K562 (cell line): ENCODE data around the gene MMP11. TPM values are rescaled to one million over a fixed set of nuclear protein-coding genes. Genes with fewer than 3 reads are reported as not detected.
A peak's percentile ranks its signal among the peaks of the same experiment; 100 is the strongest.

ENCODE experiments used
- BRD4 ChIP-seq: fragments of 200-600 bp; sonication (generic); IDR thresholded peaks from 2 replicates; pipeline ENCODE4 v1.6.1; 2017; ENCODE audit warnings: inconsistent platforms
- CHD1 ChIP-seq: fragments of 200-600 bp; sonication (generic); IDR thresholded peaks from one replicate; pipeline ENCODE4 v1.6.1; 2012; ENCODE audit warnings: mild to moderate bottlenecking, moderate library complexity, low read length, inconsistent platforms
- DNMT1 ChIP-seq: fragments of 450-650 bp; IDR thresholded peaks from 2 replicates; pipeline ENCODE4 v1.6.1; 2016; ENCODE audit warnings: antibody characterized with exemption, mild to moderate bottlenecking
- GMEB1 ChIP-seq: fragments of 250-450 bp; sonication (Bioruptor Pico); IDR thresholded peaks from 2 replicates; pipeline ENCODE4 v1.4.0; 2020; ENCODE audit warnings: mild to moderate bottlenecking
- ILF3 ChIP-seq: fragments of 450-650 bp; IDR thresholded peaks from 2 replicates; pipeline ENCODE4 v1.6.1; 2018; ENCODE audit warnings: antibody characterized with exemption, mild to moderate bottlenecking, moderate library complexity, borderline replicate concordance
- PML ChIP-seq: IDR thresholded peaks from 2 replicates; pipeline ENCODE4 v1.6.1; 2012; ENCODE audit warnings: low read length, inconsistent platforms
- RBM14 ChIP-seq: fragments of 200-400 bp; formaldehyde crosslinking; IDR thresholded peaks from 2 replicates; pipeline ENCODE4 v1.6.1; 2018; ENCODE audit warnings: low read depth, mild to moderate bottlenecking, low read length, moderate library complexity, borderline replicate concordance; ENCODE audit not compliant: insufficient read depth
- RFX5 ChIP-seq: IDR thresholded peaks from 2 replicates; pipeline ENCODE4 v1.6.1; 2011; ENCODE audit warnings: low read depth, mild to moderate bottlenecking, improper control_type of control experiment, low read length
- STAT6 ChIP-seq: sonication (generic); formaldehyde crosslinking; IDR thresholded peaks from 2 replicates; pipeline ENCODE4 v1.8.1; 2023; ENCODE audit warnings: mild to moderate bottlenecking, missing genetic modification reagents
- WHSC1 ChIP-seq: IDR thresholded peaks from one replicate; pipeline ENCODE4 v1.6.1; 2012; ENCODE audit warnings: low read length, control low read depth, inconsistent platforms
- ZNF23 ChIP-seq: fragments of 250-450 bp; sonication (Bioruptor Pico); IDR thresholded peaks from 2 replicates; pipeline ENCODE4 v1.4.0; 2020; ENCODE audit warnings: mild to moderate bottlenecking
- polyA plus RNA-seq, 8 experiments: library from polyadenylated mRNA; depleted of rRNA in 4 of 8; stranded (reverse) in 5 of 8; unstranded in 3 of 8; fragments of >200 nt; fragmentation: Nextera tagmentation in 2 of 8; fragmentation: Illumina TruSeq in 1 of 8; extraction: Ambion mirVana in 2 of 8; extraction: Trizol in 1 of 8; gene quantifications; 2 replicates each; pipeline versions ENCODE4 v1.2.1 to v1.2.3, GENCODE V29; 2011 to 2014; ENCODE audit warnings: inconsistent platforms in 1 of 8, missing spikeins in 1 of 8
- total RNA-seq, 7 experiments: library from RNA; depleted of rRNA in 6 of 7; stranded (reverse); fragments of >200 nt in 6 of 7; fragmentation: Illumina TruSeq in 2 of 7; extraction: Trizol in 2 of 7; gene quantifications; 2 replicates each; pipeline versions ENCODE4 v1.2.1 to v1.2.3, GENCODE V29; 2011 to 2021; ENCODE audit warnings: low replicate concordance in 1 of 7
- TF ChIP-seq, protein P1 (sequence below): fragments of 450-650 bp; IDR thresholded peaks from 2 replicates; pipeline ENCODE4 v1.6.1; 2018; ENCODE audit not compliant: partially characterized antibody
- TF ChIP-seq, protein P2 (sequence below): sonication (generic); formaldehyde crosslinking; IDR thresholded peaks from 2 replicates; pipeline ENCODE4 v1.8.1; 2022; ENCODE audit warnings: missing genetic modification reagents
- TF ChIP-seq, protein P3 (sequence below): conservative IDR thresholded peaks from 2 replicates; pipeline ENCODE4 v1.6.1; 2011; ENCODE audit warnings: low read depth, mild to moderate bottlenecking, low read length; ENCODE audit not compliant: control insufficient read depth

The MMP11 gene
- total and polyA plus RNA-seq, 9 of the 15 experiments (the other 6 are each of a cell fraction or from before 2014, with no cell fraction given), result 0.14 to 1.8 (median 1.1) TPM; not detected in 2

- TF ChIP-seq, protein P1, sequence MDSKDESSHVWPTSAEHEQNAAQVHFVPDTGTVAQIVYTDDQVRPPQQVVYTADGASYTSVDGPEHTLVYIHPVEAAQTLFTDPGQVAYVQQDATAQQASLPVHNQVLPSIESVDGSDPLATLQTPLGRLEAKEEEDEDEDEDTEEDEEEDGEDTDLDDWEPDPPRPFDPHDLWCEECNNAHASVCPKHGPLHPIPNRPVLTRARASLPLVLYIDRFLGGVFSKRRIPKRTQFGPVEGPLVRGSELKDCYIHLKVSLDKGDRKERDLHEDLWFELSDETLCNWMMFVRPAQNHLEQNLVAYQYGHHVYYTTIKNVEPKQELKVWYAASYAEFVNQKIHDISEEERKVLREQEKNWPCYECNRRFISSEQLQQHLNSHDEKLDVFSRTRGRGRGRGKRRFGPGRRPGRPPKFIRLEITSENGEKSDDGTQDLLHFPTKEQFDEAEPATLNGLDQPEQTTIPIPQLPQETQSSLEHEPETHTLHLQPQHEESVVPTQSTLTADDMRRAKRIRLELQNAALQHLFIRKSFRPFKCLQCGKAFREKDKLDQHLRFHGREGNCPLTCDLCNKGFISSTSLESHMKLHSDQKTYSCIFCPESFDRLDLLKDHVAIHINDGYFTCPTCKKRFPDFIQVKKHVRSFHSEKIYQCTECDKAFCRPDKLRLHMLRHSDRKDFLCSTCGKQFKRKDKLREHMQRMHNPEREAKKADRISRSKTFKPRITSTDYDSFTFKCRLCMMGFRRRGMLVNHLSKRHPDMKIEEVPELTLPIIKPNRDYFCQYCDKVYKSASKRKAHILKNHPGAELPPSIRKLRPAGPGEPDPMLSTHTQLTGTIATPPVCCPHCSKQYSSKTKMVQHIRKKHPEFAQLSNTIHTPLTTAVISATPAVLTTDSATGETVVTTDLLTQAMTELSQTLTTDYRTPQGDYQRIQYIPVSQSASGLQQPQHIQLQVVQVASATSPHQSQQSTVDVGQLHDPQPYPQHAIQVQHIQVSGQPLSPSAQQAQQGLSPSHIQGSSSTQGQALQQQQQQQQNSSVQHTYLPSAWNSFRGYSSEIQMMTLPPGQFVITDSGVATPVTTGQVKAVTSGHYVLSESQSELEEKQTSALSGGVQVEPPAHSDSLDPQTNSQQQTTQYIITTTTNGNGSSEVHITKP, result no peak
- TF ChIP-seq, protein P2, sequence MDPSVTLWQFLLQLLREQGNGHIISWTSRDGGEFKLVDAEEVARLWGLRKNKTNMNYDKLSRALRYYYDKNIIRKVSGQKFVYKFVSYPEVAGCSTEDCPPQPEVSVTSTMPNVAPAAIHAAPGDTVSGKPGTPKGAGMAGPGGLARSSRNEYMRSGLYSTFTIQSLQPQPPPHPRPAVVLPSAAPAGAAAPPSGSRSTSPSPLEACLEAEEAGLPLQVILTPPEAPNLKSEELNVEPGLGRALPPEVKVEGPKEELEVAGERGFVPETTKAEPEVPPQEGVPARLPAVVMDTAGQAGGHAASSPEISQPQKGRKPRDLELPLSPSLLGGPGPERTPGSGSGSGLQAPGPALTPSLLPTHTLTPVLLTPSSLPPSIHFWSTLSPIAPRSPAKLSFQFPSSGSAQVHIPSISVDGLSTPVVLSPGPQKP (CRISPR knock-in tag), result no peak
- no peak for TF ChIP-seq ILF3
- no peak for TF ChIP-seq PML
- TF ChIP-seq CHD1, result no peak
- peak; percentile 54; the same call in 1 of the 2 replicates for TF ChIP-seq GMEB1 (CRISPR knock-in tag)
- no peak; the same call in 1 of the 2 replicates for TF ChIP-seq BRD4
- TF ChIP-seq ZNF23 (CRISPR knock-in tag), result no peak
- no peak for TF ChIP-seq DNMT1
- TF ChIP-seq WHSC1, result no peak
- no peak for TF ChIP-seq STAT6 (CRISPR knock-in tag)
- TF ChIP-seq, protein P3, sequence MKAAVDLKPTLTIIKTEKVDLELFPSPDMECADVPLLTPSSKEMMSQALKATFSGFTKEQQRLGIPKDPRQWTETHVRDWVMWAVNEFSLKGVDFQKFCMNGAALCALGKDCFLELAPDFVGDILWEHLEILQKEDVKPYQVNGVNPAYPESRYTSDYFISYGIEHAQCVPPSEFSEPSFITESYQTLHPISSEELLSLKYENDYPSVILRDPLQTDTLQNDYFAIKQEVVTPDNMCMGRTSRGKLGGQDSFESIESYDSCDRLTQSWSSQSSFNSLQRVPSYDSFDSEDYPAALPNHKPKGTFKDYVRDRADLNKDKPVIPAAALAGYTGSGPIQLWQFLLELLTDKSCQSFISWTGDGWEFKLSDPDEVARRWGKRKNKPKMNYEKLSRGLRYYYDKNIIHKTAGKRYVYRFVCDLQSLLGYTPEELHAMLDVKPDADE, result peak; percentile 56
- no peak for TF ChIP-seq RFX5
- TF ChIP-seq RBM14, result no peak
Measured at GRCh38 chr22:23767673-23768548, 4.7 kb upstream of the MMP11 start, which contains the start of gene CHCHD10 (continued).
